Amygdala (tissue), 56 donors: ENCODE results near the gene ZNF462.
"Not testable (repeated sequence)": the region's sequence is repeated elsewhere in the genome, so short reads cannot be mapped to it uniquely, and the experiment has no call there.

ENCODE experiments used
- DNase-seq, 56 donors: peaks; one replicate each; lab custom pipeline; 2025; lab: John Stamatoyannopoulos, UW

The ZNF462 gene

DNA sequence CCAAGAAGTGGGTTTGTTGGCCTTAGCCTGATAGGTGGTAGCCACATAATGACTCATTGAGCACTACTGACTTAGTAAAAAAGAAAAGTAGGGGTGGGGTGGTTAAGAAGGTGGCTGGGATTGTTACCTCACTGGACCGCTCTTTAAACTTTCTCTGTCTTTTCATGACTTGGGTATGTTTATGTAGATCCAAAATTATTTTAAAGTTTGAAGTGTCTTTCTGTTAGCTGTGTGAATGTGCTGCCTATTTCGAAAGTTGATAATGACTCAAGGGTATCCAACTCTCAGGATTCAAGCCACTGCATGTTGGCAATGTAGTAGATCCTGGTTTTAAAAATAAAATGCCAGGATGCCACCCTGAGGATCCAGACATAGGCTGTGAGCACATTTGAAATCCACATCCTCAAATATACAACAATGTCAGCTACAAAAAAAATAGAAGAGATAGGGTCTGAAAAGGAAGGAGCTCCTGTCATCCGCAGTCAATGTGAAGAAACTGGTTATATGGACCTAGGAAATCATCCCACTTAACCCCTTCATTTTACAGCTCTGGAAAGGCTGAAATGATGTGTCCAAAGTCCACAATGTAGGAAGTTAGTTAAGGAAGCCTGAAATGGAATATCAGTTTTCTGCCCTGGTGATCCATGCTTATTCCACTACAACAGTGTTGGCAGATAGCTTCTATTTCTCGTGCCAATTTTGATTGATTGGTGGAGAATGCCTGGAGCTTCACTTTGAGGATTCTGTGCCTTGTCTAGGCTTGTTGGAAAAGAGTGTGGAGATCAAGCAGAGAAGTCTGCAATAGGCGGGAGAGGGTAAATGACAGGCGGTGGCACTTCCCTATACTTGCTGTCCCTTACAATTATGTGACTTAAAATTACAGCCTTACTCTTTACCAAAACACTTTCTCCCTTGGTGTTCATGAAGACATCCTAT is 23.4 kb downstream of the ZNF462 start:
- DNase-seq: no peak

DNA sequence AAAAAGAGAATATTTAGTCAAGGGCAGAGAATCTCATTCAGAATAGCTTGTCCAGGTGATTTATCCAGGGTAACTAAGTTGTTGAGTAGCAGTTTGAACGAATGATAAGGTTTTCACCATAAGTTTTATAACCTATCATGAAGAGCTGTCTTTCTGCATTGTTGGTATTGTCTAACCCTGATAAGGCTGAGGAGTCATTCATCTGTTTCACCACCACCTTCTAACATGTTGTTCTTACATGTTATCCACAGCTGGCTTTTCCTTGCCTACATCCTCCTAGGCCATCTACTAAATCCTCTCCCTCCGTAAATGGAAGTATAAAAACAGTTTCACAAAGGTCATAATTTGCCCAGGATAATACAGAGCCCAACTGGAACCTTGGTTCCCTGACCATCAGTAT is 24.1 kb downstream of the ZNF462 start:
- DNase-seq: no peak

DNA sequence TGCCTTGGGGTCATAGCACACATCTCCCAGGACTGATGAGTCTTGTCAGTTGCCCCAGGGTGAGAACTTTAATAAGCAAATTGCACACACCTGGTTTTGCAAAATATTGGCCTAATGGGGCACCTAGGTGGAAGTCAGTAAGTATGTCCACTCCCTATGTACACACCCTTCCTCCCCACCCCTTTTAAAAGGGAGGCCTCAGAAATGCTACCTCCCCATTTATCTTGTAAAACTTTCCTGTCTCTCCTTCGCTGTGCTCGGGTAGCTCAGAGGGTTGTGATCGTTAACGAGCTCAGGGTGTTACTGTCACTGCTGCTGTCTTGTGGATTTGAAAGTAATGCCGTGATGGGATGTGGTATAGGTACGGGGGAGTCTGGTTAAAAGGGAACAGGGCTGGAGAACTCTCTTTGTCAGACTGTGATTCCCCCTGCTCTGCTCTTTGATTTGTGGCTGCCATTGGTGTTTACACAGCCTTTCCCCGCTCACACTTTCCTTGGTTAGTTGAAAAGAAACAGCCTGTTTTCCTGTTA is 26.2 kb downstream of the ZNF462 start:
- no peak for DNase-seq

DNA sequence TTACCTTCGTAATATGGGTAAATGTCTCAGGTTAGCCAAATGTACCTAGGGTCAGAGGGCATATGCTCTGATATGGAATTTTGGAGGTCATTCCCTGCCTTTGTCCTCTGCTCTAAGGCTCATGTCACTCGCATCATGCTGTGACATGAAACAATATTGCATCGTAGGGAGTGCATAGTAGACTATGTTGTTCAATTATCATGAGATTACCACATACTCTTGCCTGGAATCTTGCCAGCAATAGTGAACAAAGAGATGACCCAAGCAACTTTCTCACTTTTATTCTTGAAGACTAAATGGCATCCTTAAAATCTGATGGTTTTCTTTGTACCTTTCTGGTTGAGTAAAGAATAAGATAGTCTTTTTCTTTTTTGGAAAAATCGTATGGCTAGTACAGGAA is 27.6 kb downstream of the ZNF462 start:
- no peak for DNase-seq

DNA sequence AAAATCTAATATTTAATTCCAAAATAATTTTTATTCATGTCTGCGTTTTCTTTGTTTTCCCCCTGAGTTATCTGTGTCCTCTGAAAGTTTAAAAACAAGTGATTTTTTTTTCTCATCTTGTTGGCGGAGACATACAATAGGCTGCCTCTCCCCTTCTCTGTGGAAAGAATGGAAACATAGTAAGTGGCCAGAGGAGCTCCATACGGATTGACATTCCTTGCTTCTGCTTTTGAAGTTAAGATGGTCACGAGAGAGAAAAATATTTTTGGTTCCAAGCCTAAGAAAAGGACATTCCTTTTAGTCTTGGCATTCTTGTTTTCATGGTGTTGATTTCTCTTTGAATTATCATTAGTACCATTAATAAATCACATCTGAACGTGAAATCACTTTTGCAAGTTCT is 28.3 kb downstream of the ZNF462 start:
- no peak for DNase-seq

DNA sequence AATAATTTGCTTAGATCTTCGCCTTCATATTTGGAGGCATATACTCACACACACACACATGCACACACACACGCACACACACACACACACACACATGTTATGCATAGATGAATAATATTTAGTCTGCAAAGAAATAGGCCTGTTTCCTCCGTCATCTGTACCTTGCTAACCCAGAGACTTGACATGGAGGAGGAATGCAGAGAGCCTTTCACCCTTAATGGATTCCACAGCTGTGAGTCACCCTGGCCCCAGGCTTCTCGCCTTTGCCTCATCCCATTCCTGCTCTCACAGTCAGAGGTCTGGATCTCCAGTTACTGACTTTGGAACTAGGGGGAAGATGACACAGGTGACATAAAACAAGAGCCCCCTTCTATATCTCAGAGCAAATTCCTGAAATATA is 29.7 kb downstream of the ZNF462 start:
- DNase-seq: no peak

DNA sequence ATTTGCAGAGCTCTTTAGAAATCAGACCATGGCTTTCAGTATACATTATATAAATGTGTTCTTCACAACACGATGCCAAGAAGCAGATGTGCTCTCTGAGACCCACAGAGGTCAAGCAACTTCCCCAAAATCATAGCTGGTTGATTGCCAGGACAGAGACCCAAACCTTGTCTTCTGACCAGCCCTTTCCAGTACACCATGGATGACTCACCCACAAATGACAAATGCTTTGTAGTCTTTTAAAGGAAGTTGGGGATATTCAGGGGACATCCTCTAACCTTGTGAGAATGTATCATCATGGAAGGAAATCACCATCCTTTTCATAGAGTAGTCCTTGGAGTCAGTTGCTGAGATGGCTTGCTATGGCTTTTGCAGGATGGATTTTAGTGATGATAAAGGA is 30.1 kb downstream of the ZNF462 start:
- DNase-seq: no peak

DNA sequence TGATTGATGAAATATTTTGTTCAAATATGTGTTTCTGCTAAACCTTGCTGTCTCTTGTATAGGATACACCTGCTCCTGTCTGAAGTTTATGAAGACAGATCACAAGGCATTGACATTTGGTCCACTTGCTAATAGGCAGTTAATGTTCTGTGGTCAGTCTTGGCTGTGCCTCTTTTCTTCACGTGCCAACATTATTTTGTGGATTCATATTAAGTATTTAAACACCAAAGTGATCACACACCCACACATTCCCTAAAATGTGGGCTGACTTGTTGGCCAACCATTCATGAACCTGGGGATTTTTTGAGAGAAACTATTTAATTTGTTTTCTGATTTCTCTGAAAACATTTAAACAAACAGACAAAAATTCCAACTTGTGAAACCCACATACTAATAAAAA is 33.7 kb downstream of the ZNF462 start:
- DNase-seq: no peak

DNA sequence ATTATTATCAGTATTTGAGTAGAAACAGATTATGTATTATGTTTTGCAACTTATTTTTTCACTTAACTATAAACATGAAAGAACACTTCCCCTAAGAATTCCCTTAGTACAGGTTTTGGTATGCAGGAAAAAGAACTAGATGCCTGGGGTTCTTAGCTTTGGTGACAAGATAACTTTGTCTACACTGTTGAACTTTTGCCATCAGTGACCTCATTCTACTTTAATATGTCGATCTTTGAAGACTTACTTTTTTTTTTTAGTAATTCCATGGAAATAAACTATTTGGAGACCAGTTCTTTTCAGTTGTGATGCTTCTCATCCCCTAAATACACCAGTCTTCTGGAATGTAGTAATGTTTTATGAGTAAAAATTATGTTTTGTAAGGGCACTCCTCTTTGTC is 34.3 kb downstream of the ZNF462 start:
- DNase-seq: no peak

DNA sequence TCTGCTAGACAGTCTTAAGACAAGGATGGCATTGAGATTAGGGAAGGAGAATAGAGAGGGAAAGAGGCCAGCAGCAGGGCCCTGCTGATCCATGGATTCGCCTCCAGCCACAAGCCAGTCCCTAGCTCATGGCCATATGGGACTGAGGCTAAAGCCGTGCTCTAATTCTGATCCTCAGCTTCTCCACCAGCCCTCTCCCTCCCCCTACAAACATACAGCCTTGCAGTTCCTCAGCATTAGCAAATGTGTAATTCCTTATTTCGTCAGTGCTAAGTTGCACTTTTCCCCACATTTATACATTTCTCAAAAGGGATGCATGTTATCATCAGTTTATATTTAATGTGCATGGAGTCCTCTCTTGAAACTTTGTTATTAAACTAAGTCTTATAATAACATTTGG is 34.8 kb downstream of the ZNF462 start:
- no peak for DNase-seq

DNA sequence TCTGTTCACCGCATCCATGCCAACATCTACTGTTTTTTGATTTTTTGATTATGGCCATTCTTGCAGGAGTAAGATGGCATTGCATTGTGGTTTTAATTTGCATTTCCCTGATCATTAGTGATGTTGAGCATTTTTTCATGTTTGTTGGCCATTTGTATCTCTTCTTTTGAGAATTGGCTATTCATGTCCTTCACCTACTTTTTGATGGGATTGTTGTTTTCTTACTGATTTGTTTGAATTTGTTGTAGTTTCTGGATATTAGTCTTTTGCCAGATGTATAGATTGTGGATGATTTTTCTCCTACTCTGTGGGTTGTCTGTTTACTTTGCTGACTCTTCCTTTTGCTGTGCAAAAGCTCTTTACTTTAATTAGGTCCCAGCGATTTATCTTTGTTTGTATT is 37.6 kb downstream of the ZNF462 start:
- DNase-seq: not testable (repeated sequence)

DNA sequence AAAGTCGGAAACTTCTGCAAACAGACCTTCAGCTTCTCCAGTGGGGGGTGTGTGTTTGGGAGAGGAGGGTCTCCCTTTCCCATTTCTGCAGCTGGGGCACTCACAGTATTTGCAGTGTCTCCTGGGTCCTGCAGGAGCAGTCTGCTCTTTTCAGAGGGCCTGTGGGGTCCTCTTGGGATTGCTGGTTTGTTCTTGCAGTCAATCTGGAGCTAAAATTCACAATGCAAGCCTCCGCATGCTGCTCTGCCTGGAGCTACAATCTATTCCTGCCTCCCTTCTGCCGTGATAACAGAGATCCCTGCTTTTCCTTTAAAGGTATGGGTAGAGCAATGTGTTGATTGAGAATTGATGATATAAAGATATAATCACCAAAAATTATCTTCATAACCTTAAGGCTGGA is 43.2 kb downstream of the ZNF462 start:
- no peak for DNase-seq

DNA sequence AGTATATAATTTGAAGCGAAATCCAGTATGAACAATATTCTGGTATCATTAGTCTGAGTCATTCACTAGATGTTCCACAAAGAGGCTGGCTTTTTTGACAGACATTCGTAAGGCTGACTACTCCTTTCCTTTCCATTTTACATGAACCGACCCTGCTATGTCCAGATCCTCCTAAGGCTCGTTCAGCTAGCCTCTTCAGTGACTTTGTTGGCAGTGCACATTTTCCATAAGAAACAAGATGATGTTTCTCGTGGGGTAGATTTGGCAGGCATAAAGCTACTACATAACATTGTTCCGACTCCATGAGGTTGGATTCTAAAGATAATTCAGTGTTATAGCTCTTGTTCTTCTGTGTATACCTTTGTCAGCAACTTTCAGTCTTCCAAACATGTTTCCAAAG is 49.0 kb downstream of the ZNF462 start:
- no peak for DNase-seq

DNA sequence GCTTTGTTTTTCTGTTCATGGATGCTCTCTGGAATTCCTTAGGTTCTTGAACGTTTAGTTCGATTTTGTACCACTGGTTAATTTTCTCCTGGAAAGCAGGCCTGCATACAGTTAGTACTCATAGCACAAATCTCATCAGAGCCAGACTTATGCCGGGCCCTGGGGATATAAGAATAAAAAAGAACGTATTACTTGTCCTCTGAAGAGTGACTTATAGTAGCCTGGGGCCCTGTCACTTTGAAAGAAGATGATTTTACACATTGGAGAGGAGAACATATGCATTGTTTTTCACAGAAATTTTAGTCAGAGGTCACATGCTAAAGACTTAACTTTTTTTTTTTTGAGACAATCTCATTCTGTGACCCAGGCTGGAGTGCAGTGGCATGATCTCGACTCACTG is 50.3 kb downstream of the ZNF462 start:
- DNase-seq: no peak

DNA sequence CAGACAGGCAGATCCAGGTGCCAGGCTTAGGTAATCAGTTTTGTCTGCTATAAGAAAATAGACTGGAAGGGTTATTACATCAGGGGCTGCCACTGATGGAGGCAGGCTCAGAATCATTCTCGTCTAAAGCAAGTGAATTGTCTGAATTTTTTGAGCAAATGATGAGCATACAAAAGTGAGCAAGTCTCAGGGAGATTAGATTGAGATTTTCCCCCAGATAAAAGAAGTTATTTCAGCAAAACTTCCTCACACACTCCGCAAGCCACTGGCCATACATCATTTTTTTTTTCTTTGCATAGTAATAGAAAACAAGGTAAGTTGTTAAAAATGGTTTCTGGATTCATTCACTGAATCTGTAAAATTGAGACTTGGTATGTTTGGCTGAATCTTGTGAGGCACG is 52.9 kb downstream of the ZNF462 start:
- no peak for DNase-seq

DNA sequence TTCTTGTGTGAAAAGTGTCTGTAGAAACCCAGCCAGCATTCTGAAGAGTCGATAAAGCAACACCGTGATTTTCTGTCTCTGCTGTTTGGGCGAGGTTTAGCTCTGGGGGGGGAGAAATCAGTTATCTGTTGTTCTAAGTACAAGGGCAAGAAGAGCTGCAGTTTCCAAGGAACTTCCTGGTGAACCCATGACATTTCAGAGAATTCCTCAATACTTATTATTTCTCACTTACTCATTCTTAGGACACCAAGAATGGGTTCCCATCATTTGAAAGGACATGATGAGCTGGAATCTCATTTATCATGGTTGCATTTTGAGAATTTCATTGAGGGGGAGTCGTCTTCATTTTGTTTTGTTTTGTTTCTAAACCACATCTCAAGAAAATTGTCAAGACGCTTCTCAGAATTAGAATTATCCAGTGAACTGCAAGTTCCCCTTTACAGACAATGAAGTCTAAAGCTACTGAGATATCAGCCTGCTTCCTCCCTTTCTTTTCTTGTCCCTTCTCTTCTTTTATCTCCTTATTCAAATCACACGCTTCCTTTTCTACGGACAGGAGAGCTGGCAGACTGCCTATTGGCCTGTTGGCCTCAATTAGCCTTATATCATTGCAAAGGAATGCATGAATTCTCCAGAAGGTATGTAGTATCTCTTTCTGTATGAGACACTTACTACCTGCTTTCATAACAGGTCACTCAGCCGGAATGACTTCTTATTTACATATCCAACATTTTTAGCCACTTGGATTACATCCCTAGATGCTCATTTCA is 53.7 kb downstream of the ZNF462 start:
- no peak for DNase-seq

DNA sequence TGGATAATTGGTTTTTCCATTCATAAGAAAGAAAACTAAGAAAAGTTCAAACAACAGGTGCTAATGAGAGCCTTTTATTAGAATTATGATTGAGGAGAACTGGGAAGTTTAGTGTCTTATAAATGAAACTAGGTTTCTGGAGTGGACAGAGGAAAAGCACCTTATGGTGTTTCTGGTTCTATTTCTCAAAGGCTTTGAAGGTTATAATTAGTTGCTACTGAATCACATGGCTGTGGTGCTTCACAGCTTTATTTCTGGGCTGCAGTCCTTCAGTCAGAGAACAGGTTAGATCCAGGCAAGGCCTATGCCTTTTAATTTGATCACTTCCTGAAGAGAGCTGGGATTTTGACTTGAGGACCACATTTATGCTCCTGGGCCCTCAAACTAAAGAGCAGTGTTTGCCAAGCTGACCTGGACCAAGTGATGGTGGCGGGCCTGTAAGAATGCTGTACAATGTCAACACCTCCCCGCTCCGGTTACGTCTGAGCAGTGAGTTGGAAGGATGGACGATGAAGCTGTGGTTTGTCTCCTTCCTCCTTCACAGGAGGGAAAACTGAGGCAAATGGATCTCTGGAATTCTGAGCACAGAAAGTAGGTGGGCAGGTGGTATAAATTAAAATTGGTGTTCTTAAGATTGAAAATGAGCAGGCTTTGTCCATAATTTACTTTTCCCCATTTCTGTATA is 56.0 kb downstream of the ZNF462 start:
- DNase-seq: no peak

DNA sequence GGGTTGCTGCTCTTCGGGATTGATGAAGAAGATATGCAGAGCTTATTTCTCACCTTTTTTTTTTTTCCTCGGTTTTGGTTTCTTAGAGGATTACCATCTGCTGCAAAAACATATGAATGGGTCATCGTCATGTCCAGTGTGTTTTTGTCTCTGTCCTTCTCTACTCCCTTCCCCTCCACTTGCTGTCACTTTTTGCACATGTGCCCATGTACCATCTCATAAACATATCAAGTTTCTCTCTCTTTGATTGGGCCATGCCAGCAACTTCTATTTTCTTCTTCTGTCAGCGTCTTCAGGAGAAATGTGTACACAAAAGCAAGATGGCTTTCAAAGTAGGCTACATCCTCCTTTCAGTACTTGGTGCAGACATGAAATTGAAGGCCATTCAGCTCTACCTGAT is 57.1 kb downstream of the ZNF462 start:
- no peak for DNase-seq

DNA sequence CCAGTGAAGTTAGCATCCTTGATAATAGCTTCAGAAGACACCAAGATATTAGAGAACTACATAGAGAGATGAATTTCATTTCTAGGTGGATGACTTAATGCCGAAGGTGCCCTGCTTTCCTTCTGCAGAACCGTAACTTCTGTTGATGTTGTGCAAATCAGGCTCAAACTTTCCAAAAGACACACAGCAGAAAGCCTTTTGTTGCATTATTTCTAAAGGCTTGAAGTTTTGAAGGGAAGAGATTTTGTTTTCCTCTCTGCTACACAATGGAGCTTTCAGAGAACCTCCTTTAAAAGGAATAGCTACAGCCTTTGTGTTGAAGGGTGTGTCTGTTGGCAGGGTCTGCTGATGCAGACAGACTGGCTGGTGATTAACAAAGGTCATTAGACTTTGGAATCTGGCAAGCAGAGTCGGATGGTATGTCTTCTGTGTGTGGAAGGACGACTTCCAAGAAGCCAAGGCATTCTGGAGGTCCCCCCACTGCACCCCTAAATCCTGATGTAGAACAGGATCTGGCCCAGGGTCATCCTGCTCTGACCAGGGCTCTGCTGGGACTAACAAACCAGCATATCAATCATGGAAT is 57.8 kb downstream of the ZNF462 start:
- DNase-seq: peak in 23 of 56 donors; percentile 7 to 65 (median 34)

DNA sequence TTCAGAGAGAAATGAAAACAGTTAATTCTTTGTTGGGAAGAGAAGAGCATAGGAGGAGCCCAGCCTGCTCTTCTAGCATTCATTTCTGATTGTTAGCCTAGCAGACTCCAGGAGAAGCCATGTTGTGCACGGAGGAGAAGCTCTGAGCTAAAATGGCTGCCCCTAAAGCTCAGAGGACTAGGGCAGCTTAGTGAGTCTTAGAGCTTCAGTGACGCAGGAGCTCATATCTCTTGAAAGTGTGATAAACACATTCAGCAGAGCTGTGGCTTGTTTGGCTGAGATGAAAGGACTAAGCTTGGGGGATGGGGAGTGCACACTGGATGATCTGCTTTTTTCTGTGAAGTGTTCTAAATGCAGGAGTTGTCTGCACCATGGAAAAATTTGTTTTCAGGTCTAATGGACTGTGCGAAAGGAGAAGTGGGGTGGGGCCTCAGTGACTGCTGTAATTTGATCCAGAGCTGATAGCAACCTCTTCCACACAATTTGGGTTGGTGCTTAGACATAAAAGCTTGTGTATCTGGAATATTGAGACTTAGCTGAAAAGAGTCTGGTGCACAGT is 58.5 kb downstream of the ZNF462 start:
- peak in 21 of 56 donors; percentile 10 to 65 (median 34) for DNase-seq
